ENCODE measurements around the gene ARSD. TPM values are rescaled to one million over a fixed set of nuclear protein-coding genes. Genes with fewer than 3 reads are reported as not detected.
A peak's percentile ranks its signal among the peaks of the same experiment; 100 is the strongest.
"Not testable (repeated sequence)": the region's sequence is repeated elsewhere in the genome, so short reads cannot be mapped to it uniquely, and the experiment has no call there.

ARSD gene
- total and polyA plus RNA-seq, 3 experiments from 2014 or later: 1.6 to 4.0 (median 2.2) TPM

GRCh38 chrX:2926664-2927275, 2.4 kb downstream of the ARSD start:
- Histone ChIP-seq H3K4me1 (ENCODE audit: insufficient read depth, low read length) (no peaks in the 10 kb centered on the region), H3K27me3 (ENCODE audit: insufficient read depth, low read length, poor library complexity, severe bottlenecking) (no peaks in the 10 kb centered on the region), H3K27ac (ENCODE audit: low read depth, low read length) (no peak overlapping the region), H3K9me3 (ENCODE audit: low read length) (no peaks in the 10 kb centered on the region), H3K4me3 (ENCODE audit: low read length) (no peak overlapping the region), H3K36me3 (ENCODE audit: insufficient read depth, low read length) (no peaks in the 10 kb centered on the region)
- peaks cover 0 to 4% (median 3%) of the 10 kb centered on the region in 3 donors for H3K36me3 Mint-ChIP-seq
- no peak for DNase-seq
- ChIA-PET CTCF (no interaction called here), POLR2A (no interaction called here)
- peak overlapping the region in 4 of 8 donors; percentile 4 to 76 (median 44) for H3K27ac Mint-ChIP-seq
- peaks cover 0 to 7% (median 5%) of the 10 kb centered on the region in 3 donors for H3K4me1 Mint-ChIP-seq
- H3K4me3 Mint-ChIP-seq: peak overlapping the region in 6 of 7 donors; percentile 4 to 68 (median 47)
- H3K9me3 Mint-ChIP-seq: peaks cover 0 to 9% (median 0%) of the 10 kb centered on the region in 5 donors
- peaks cover 0 to 4% of the 10 kb centered on the region in 2 donors for H3K27me3 Mint-ChIP-seq

- POLR2A ChIA-PET; H3K4me3 ChIP-seq (ENCODE audit: low read length); H3K4me1 ChIP-seq (ENCODE audit: insufficient read depth, low read length); H3K27ac ChIP-seq (ENCODE audit: low read depth, low read length); H3K27me3 Mint-ChIP-seq; DNase-seq; H3K4me1 Mint-ChIP-seq; CTCF ChIA-PET; H3K27me3 ChIP-seq (ENCODE audit: insufficient read depth, low read length, poor library complexity, severe bottlenecking); H3K36me3 ChIP-seq (ENCODE audit: insufficient read depth, low read length); H3K9me3 Mint-ChIP-seq; H3K9me3 ChIP-seq (ENCODE audit: low read length); H3K36me3 Mint-ChIP-seq: not testable (repeated sequence)
- Mint-ChIP-seq H3K27ac (peak overlapping the region in 1 of 8 donors; percentile 70), H3K4me3 (peak overlapping the region in 2 of 7 donors; percentile 53 to 68)
These were observed 2.9 kb downstream of the ARSD start for GRCh38 chrX:2926255-2926654.

DNA sequence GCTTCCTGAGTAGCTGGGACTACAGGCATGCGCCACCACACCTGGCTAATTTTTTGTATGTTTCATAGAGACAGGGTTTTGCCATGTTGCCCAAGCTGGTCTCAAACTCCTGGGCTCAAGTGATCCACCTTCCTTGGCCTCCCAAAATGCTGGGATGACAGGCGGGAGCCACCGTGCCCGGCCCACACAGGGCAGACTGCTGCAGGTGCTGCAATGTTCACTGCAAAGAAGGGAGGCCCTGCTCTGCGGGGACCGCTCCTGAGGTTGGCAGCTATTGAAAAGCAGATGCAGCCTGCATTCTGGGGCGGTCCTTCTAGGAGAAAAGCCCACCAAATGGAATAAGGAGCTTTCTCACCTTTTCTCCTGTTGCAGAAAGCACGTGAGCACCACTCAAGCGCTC, 5.0 kb downstream of the ARSD start:
- Mint-ChIP-seq H3K4me1 (no peaks in the 10 kb centered on the region), H3K36me3 (peaks cover 3 to 10% (median 4%) of the 10 kb centered on the region in 3 donors), H3K4me3 (no peak overlapping the region), H3K9me3 (no peaks in the 10 kb centered on the region), H3K27me3 (peaks cover 0 to 2% of the 10 kb centered on the region in 2 donors), H3K27ac (no peak overlapping the region)
- Histone ChIP-seq H3K27me3 (ENCODE audit: insufficient read depth, low read length, poor library complexity, severe bottlenecking) (no peaks in the 10 kb centered on the region), H3K36me3 (ENCODE audit: insufficient read depth, low read length) (no peaks in the 10 kb centered on the region), H3K4me1 (ENCODE audit: insufficient read depth, low read length) (no peaks in the 10 kb centered on the region), H3K27ac (ENCODE audit: low read depth, low read length) (no peak overlapping the region), H3K9me3 (ENCODE audit: low read length) (no peaks in the 10 kb centered on the region), H3K4me3 (ENCODE audit: low read length) (no peak overlapping the region)
- ChIA-PET CTCF (no interaction called here), POLR2A (no interaction called here)
- no peak for DNase-seq

DNA sequence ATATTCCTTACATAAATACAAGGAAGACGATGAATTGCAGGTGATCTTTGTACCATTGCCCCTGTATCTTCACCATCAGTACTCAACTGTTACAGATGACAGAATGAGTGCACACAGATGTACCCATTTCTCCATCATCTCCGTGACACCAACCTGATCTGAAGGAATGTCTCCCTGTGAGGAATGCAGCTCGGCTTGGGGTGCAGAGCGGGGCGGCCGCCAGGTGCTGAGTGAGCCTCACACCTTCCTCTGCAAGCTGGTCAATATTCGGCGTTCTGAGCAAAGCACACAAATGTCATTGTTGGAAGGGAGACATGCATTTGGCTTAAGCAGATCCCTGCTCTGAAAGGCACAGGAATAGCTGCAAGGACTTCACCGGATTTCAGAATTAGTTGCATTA, 7.4 kb downstream of the ARSD start:
- ChIA-PET POLR2A (no interaction called here), CTCF (no interaction called here)
- peaks cover 3 to 10% (median 3%) of the 10 kb centered on the region in 3 donors for H3K36me3 Mint-ChIP-seq

GRCh38 chrX:2921193-2921592, 7.9 kb downstream of the ARSD start:
- Mint-ChIP-seq H3K9me3 (no peaks in the 10 kb centered on the region), H3K27ac (no peak overlapping the region), H3K4me1 (no peaks in the 10 kb centered on the region), H3K27me3 (no peaks in the 10 kb centered on the region), H3K4me3 (no peak overlapping the region), H3K36me3 (peaks cover 4 to 13% (median 5%) of the 10 kb centered on the region in 3 donors)
- DNase-seq: no peak
- POLR2A ChIA-PET: no interaction called here
- Histone ChIP-seq H3K4me1 (ENCODE audit: insufficient read depth, low read length) (no peaks in the 10 kb centered on the region), H3K9me3 (ENCODE audit: low read length) (no peaks in the 10 kb centered on the region), H3K27me3 (ENCODE audit: insufficient read depth, low read length, poor library complexity, severe bottlenecking) (no peaks in the 10 kb centered on the region), H3K4me3 (ENCODE audit: low read length) (no peak overlapping the region), H3K27ac (ENCODE audit: low read depth, low read length) (no peak overlapping the region), H3K36me3 (ENCODE audit: insufficient read depth, low read length) (no peaks in the 10 kb centered on the region)
- CTCF ChIA-PET: no interaction called here

More for the DNA sequence above, 7.4 kb downstream of the ARSD start:
- Mint-ChIP-seq H3K27me3 (no peaks in the 10 kb centered on the region), H3K4me3 (no peak overlapping the region), H3K27ac (no peak overlapping the region), H3K9me3 (no peaks in the 10 kb centered on the region), H3K4me1 (no peaks in the 10 kb centered on the region)
- DNase-seq: no peak
- no peak overlapping the region for H3K4me3 ChIP-seq (ENCODE audit: low read length)
- no peaks in the 10 kb centered on the region for H3K36me3 ChIP-seq (ENCODE audit: insufficient read depth, low read length)
- H3K9me3 ChIP-seq (ENCODE audit: low read length): no peaks in the 10 kb centered on the region
- H3K27ac ChIP-seq (ENCODE audit: low read depth, low read length): no peak overlapping the region
- H3K27me3 ChIP-seq (ENCODE audit: insufficient read depth, low read length, poor library complexity, severe bottlenecking): no peaks in the 10 kb centered on the region
- H3K4me1 ChIP-seq (ENCODE audit: insufficient read depth, low read length): no peaks in the 10 kb centered on the region

- Histone ChIP-seq H3K9me3 (ENCODE audit: low read length) (no peaks in the 10 kb centered on the region), H3K27me3 (ENCODE audit: insufficient read depth, low read length, poor library complexity, severe bottlenecking) (no peaks in the 10 kb centered on the region), H3K36me3 (ENCODE audit: insufficient read depth, low read length) (no peaks in the 10 kb centered on the region), H3K27ac (ENCODE audit: low read depth, low read length) (no peak overlapping the region), H3K4me3 (ENCODE audit: low read length) (no peak overlapping the region), H3K4me1 (ENCODE audit: insufficient read depth, low read length) (no peaks in the 10 kb centered on the region)
- Mint-ChIP-seq H3K36me3 (peaks cover 4 to 13% (median 5%) of the 10 kb centered on the region in 3 donors), H3K4me3 (peak overlapping the region in 1 of 7 donors; percentile 12), H3K27me3 (peaks cover 0 to 2% of the 10 kb centered on the region in 2 donors), H3K4me1 (no peaks in the 10 kb centered on the region), H3K9me3 (peaks cover 0 to 2% (median 0%) of the 10 kb centered on the region in 5 donors), H3K27ac (no peak overlapping the region)
- ChIA-PET CTCF (no interaction called here), POLR2A (no interaction called here)
- no peak for DNase-seq
These were observed 11.4 kb downstream of the ARSD start for GRCh38 chrX:2917767-2918166.

- Histone ChIP-seq H3K4me1 (ENCODE audit: insufficient read depth, low read length) (no peaks in the 10 kb centered on the region), H3K27me3 (ENCODE audit: insufficient read depth, low read length, poor library complexity, severe bottlenecking) (no peaks in the 10 kb centered on the region), H3K36me3 (ENCODE audit: insufficient read depth, low read length) (no peaks in the 10 kb centered on the region), H3K27ac (ENCODE audit: low read depth, low read length) (no peak overlapping the region), H3K4me3 (ENCODE audit: low read length) (no peak overlapping the region), H3K9me3 (ENCODE audit: low read length) (no peaks in the 10 kb centered on the region)
- Mint-ChIP-seq H3K4me1 (no peaks in the 10 kb centered on the region), H3K36me3 (peaks cover 3 to 6% (median 4%) of the 10 kb centered on the region in 3 donors), H3K27me3 (peaks cover 0 to 2% of the 10 kb centered on the region in 2 donors), H3K27ac (no peak overlapping the region), H3K9me3 (peaks cover 0 to 4% (median 0%) of the 10 kb centered on the region in 5 donors), H3K4me3 (no peak overlapping the region)
- no peak for DNase-seq
- ChIA-PET POLR2A (no interaction called here), CTCF (no interaction called here)
These were observed 16.0 kb downstream of the ARSD start for GRCh38 chrX:2913118-2913517.

GRCh38 chrX:2910109-2910508, 19.0 kb downstream of the ARSD start:
- no peaks in the 10 kb centered on the region for H3K4me1 Mint-ChIP-seq
- Histone ChIP-seq H3K27me3 (ENCODE audit: insufficient read depth, low read length, poor library complexity, severe bottlenecking) (no peaks in the 10 kb centered on the region), H3K27ac (ENCODE audit: low read depth, low read length) (no peak overlapping the region), H3K4me1 (ENCODE audit: insufficient read depth, low read length) (no peaks in the 10 kb centered on the region), H3K9me3 (ENCODE audit: low read length) (no peaks in the 10 kb centered on the region), H3K4me3 (ENCODE audit: low read length) (no peak overlapping the region), H3K36me3 (ENCODE audit: insufficient read depth, low read length) (no peaks in the 10 kb centered on the region)
- H3K4me3 Mint-ChIP-seq: no peak overlapping the region
- H3K27me3 Mint-ChIP-seq: peaks cover 0 to 4% of the 10 kb centered on the region in 2 donors
- peaks cover 0 to 10% (median 0%) of the 10 kb centered on the region in 5 donors for H3K9me3 Mint-ChIP-seq
- CTCF ChIA-PET: no interaction called here
- POLR2A ChIA-PET: no interaction called here
- H3K36me3 Mint-ChIP-seq: peaks cover 2 to 7% (median 5%) of the 10 kb centered on the region in 3 donors
- no peak overlapping the region for H3K27ac Mint-ChIP-seq
- no peak for DNase-seq
